ENCODE measurements around the gene RBM20. TPM values are rescaled to one million over a fixed set of nuclear protein-coding genes. Genes with fewer than 3 reads are reported as not detected.

Gene RBM20
- polyA plus RNA-seq, 3 donors from 2014 or later = not detected

Other genes with a start within 250 kb of the RBM20 start
- 1 to 10 TPM; 2.9 to 4.5 (median 2.9) TPM for gene DUSP5, start 146.4 kb upstream of the RBM20 start, polyA plus RNA-seq
- 10 to 100 TPM; 32.3 to 92.1 (median 43.8) TPM for gene SMC3, start 76.6 kb upstream of the RBM20 start, polyA plus RNA-seq
- 100 to 1,000 TPM; 212 to 318 (median 231) TPM for gene PDCD4, start 227.6 kb downstream of the RBM20 start, polyA plus RNA-seq

All from immature natural killer cell (primary cell).